Prostate gland (tissue), 2 donors: Measurements from ENCODE around the gene WDR13.

Source experiments
- CTCF ChIP-seq, 4 experiments: fragments of 200-600 bp in 2 of 4; fragments of 450-650 bp in 2 of 4; sonication (generic) in 2 of 4; IDR thresholded peaks; 1 replicate in 3 of 4; 2 replicates in 1 of 4; pipeline ENCODE4 v1.5.1; 2016 to 2019; ENCODE audit warnings: antibody characterized with exemption in 4 of 4, mild to moderate bottlenecking in 2 of 4, moderate library complexity in 2 of 4
- POLR2A ChIP-seq: fragments of 450-650 bp; IDR thresholded peaks from one replicate; pipeline ENCODE4 v1.6.1; 2016; ENCODE audit warnings: antibody characterized with exemption, mild to moderate bottlenecking
- POLR2AphosphoS5 ChIP-seq: sonication (generic); formaldehyde crosslinking; IDR thresholded peaks from one replicate; pipeline ENCODE4 v1.6.1; 2017; ENCODE audit warnings: antibody characterized with exemption

DNA sequence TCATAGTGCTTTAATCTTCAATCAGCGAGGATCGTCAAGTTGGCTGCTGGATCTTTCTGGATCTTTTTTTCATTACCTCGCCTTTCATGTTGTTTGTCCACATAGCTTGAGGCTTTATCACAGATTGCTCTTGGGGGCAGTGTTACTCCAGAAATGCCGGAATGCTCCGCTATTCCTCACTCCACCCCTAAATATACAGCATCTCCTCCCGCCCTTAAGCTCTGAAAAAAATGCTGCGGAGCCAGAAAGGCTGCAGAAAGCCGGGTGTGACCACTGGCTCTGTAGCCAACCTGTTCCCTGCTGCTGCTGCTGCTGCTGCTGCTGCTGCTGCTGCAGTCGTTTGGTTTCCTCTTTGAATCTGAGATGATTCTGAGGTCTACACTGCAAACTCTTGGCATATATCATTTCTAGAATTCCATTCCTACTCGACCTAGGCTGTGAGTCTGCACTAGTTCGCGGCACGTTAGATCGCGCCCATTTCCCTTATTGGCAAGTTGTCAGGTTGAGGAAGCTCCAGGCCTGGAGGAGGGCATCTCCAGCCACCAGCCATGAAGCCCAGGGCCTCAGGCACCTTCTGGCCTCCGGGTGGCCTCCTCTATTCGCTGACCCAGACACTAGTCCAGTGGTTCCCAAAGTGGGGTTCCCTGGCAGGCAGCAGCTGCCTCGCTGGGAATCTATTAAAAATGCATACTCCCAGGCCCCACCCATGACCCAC, 34.2 kb downstream of the WDR13 start:
- TF ChIP-seq CTCF (IDR thresholded peaks at IDR 0.05) (peak in 3 of 4 experiments; percentile 23 to 65 (median 57)), POLR2AphosphoS5 (peak; percentile 80), POLR2A (no peak)
